Erythroblast (primary cell): Measurements from ENCODE around the gene ZNF544.
"Not testable (repeated sequence)": the region's sequence is repeated elsewhere in the genome, so short reads cannot be mapped to it uniquely, and the experiment has no call there.

ENCODE experiments used
- GATA1 ChIP-seq: IDR thresholded peaks from 2 replicates; pipeline ENCODE4 v1.6.1; 2011; ENCODE audit warnings: low read depth, mild to moderate bottlenecking, control low read depth, low read length, moderate library complexity
- POLR2A ChIP-seq: IDR thresholded peaks from 2 replicates; pipeline ENCODE4 v1.6.1; 2011; ENCODE audit warnings: mild to moderate bottlenecking, low read length

DNA sequence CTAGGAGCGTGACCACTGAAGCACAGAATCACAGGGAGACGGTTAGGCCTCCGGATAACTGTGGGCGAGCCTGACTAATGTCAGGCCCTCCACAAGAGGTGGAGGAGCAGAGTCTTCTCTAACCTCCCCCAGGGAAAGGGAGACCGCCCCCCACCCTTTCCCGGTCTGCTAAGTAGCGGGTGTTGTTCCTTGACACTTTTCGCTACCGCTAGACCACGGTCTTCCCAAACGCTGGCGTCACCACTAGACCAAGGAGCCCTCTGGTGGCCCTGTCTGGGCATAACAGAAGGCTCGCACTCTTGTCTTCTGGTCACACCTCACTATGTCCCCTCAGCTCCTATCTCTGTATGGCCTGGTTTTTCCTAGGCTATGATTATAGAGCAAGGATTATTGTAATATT, 82.0 kb downstream of the ZNF544 start:
- not testable (repeated sequence) for TF ChIP-seq POLR2A, GATA1
